GM12878 (cell line): ENCODE data around the gene VAT1. TPM values are rescaled to one million over a fixed set of nuclear protein-coding genes. Genes with fewer than 3 reads are reported as not detected.

Experiments
- ATAC-seq: fragments of 200-7000 bp; cut with Tn5 transposase; 3 replicates; pipeline ENCODE4 v1.9.1; 2020; ENCODE audit warnings: mild to moderate bottlenecking, moderate library complexity
- BruUV-seq: library from RNA; stranded (reverse); fragments of 400-500 nt; replicated peaks from 2 replicates; lab custom pipeline; 2021; lab: Mats Ljungman, UMichigan
- CTCF ChIA-PET: fragments of 300-600 bp; sonication (Branson Sonifier 250); formaldehyde crosslinking; extraction: SDS; loops from one replicate; lab custom pipeline; 2021; ENCODE audit warnings: inconsistent platforms; lab: Yijun Ruan, JAX
- POLR2A ChIA-PET: fragments of 350-600 bp; formaldehyde crosslinking; extraction: SDS; loops from one replicate; lab custom pipeline; 2021; ENCODE audit warnings: inconsistent platforms; lab: Charles Lee
- RAD21 ChIA-PET: fragments of 300-600 bp; sonication (Branson Sonifier 250); formaldehyde crosslinking; loops from one replicate; lab custom pipeline; 2023; ENCODE audit warnings: antibody characterized with exemption; ENCODE audit not compliant: unreplicated experiment; lab: Charles Lee
- SMC1A ChIA-PET: fragments of 300-600 bp; sonication (Branson Sonifier 250); formaldehyde crosslinking; loops from one replicate; lab custom pipeline; 2023; ENCODE audit not compliant: unreplicated experiment, uncharacterized antibody; lab: Charles Lee
- DNase-seq: peaks from one replicate; pipeline ENCODE4 v3.0.0-alpha.2; 2011; ENCODE audit warnings: low read depth, low spot score
- FAIRE-seq: peaks from 3 replicates; lab custom pipeline; 2011; peaks lifted over from hg19 to GRCh38; lab: Jason Lieb, UNC
- H2AFZ ChIP-seq: 2 replicates; pipeline ENCODE4 v1.6.0; 2011; ENCODE audit warnings: low read depth, low read length, control low read depth; ENCODE audit not compliant: control insufficient read depth
- H3K27ac ChIP-seq: 2 replicates; pipeline ENCODE4 v1.5.1; 2011; ENCODE audit warnings: control low read depth; ENCODE audit not compliant: control insufficient read depth, insufficient read depth
- H3K27me3 ChIP-seq, 2 experiments: replicated peaks in 1 of 2; 2 replicates each; pipeline versions ENCODE4 v1.6.0 to v1.6.1; 2011; ENCODE audit warnings: low read length in 1 of 2; ENCODE audit not compliant: control insufficient read depth in 2 of 2, insufficient read depth in 2 of 2
- H3K36me3 ChIP-seq, 2 experiments: 2 replicates each; pipeline ENCODE4 v1.5.1; 2011; ENCODE audit warnings: low read length in 1 of 2; ENCODE audit not compliant: control insufficient read depth in 2 of 2, insufficient read depth in 2 of 2
- H3K4me1 ChIP-seq: 2 replicates; pipeline ENCODE4 v1.6.1; 2011; ENCODE audit warnings: mild to moderate bottlenecking, low read length, moderate library complexity, mixed read lengths; ENCODE audit not compliant: control insufficient read depth, insufficient read depth
- H3K4me2 ChIP-seq: 2 replicates; pipeline ENCODE4 v1.6.0; 2011; ENCODE audit warnings: control low read depth; ENCODE audit not compliant: control insufficient read depth, insufficient read depth
- H3K4me3 ChIP-seq: fragments of 200-600 bp; sonication (generic); 2 replicates; pipeline ENCODE4 v1.5.1; 2016
- H3K79me2 ChIP-seq: 2 replicates; pipeline ENCODE4 v1.6.0; 2011; ENCODE audit warnings: low read length; ENCODE audit not compliant: control insufficient read depth, insufficient read depth
- H3K9ac ChIP-seq: 2 replicates; pipeline ENCODE4 v1.8.0; 2011; ENCODE audit warnings: low read length, control low read depth, mixed read lengths; ENCODE audit not compliant: control insufficient read depth, insufficient read depth
- H3K9me3 ChIP-seq: replicated peaks from 3 replicates; pipeline ENCODE4 v1.5.1; 2011; ENCODE audit warnings: mild to moderate bottlenecking, low read length; ENCODE audit not compliant: control insufficient read depth, insufficient read depth
- H4K20me1 ChIP-seq: 2 replicates; pipeline ENCODE4 v1.6.0; 2011; ENCODE audit not compliant: control insufficient read depth, insufficient read depth
- BACH1 ChIP-seq: fragments of 450-650 bp; IDR thresholded peaks from 2 replicates; pipeline ENCODE4 v1.6.1; 2017; ENCODE audit warnings: mild to moderate bottlenecking, borderline replicate concordance
- BMI1 ChIP-seq: fragments of 450-650 bp; IDR thresholded peaks from 2 replicates; pipeline ENCODE4 v1.6.1; 2016; ENCODE audit warnings: mild to moderate bottlenecking, moderate library complexity, borderline replicate concordance
- E2F4 ChIP-seq: IDR thresholded peaks from 2 replicates; pipeline ENCODE4 v1.6.1; 2012; ENCODE audit warnings: low read depth, low read length, improper control_type of control experiment
- HCFC1 ChIP-seq: fragments of 150-350 bp; IDR thresholded peaks from 2 replicates; pipeline ENCODE4 v1.6.1; 2014; ENCODE audit warnings: low read length
- HDAC6 ChIP-seq: fragments of 200-600 bp; sonication (generic); IDR thresholded peaks from one replicate; pipeline ENCODE4 v1.8.0; 2017; ENCODE audit warnings: antibody characterized with exemption; ENCODE audit not compliant: unreplicated experiment
- KAT2A ChIP-seq: conservative IDR thresholded peaks from 2 replicates; pipeline ENCODE4 v1.6.1; 2011; ENCODE audit warnings: low read depth, low read length; ENCODE audit not compliant: control insufficient read depth
- KDM1A ChIP-seq: fragments of 200-600 bp; sonication (generic); IDR thresholded peaks from 2 replicates; pipeline ENCODE4 v1.6.1; 2016; ENCODE audit warnings: borderline replicate concordance
- MTA2 ChIP-seq: fragments of 450-650 bp; IDR thresholded peaks from 2 replicates; pipeline ENCODE4 v1.6.1; 2016; ENCODE audit warnings: low read depth, mild to moderate bottlenecking, moderate library complexity
- MTA3 ChIP-seq: IDR thresholded peaks from 2 replicates; pipeline ENCODE4 v1.6.1; 2012; ENCODE audit warnings: low read length, inconsistent platforms, borderline replicate concordance
- RCOR1 ChIP-seq: conservative IDR thresholded peaks from 2 replicates; pipeline ENCODE4 v1.6.1; 2012; ENCODE audit warnings: low read depth, low read length, improper control_type of control experiment
- SPI1 ChIP-seq: IDR thresholded peaks from 2 replicates; pipeline ENCODE4 v1.6.1; 2011; ENCODE audit warnings: low read depth, mild to moderate bottlenecking, low read length, moderate library complexity, borderline replicate concordance; ENCODE audit not compliant: insufficient read depth
- SREBF2 ChIP-seq: IDR thresholded peaks from 2 replicates; pipeline ENCODE4 v1.6.1; 2012; ENCODE audit warnings: mild to moderate bottlenecking, low read length
- TARDBP ChIP-seq: IDR thresholded peaks from 2 replicates; pipeline ENCODE4 v1.6.1; 2016; ENCODE audit warnings: borderline replicate concordance
- TCF12 ChIP-seq: IDR thresholded peaks from 2 replicates; pipeline ENCODE4 v1.6.1; 2011; ENCODE audit warnings: low read depth, mild to moderate bottlenecking, low read length
- ZBTB40 ChIP-seq: fragments of 450-650 bp; IDR thresholded peaks from 2 replicates; pipeline ENCODE4 v1.6.1; 2016; ENCODE audit warnings: mild to moderate bottlenecking, moderate library complexity, borderline replicate concordance
- WGBS: methylation state at CpG from one replicate; pipeline ENCODE4 v1.1.6; 2016; ENCODE audit warnings: low lambda C conversion rate; ENCODE audit not compliant: insufficient replicate concordance, insufficient coverage; ENCODE audit errors: missing lambda C conversion rate; 5-methylcytosine and 5-hydroxymethylcytosine counted together
- in situ Hi-C: fragments of 300-500 bp; cut with MboI; formaldehyde crosslinking; loops from 9 replicates; pipeline ENCODE4 v1.14.3; 2018; ENCODE audit warnings: mixed read lengths
- intact Hi-C: fragments of 100-400 bp; cut with micrococcal nuclease; formaldehyde crosslinking; loops from one replicate; pipeline ENCODE4 v1.14.2; 2022; ENCODE audit not compliant: unreplicated experiment
- polyA plus RNA-seq, 11 experiments: library from polyadenylated mRNA; depleted of rRNA in 4 of 11; unstranded in 6 of 11; stranded (reverse) in 5 of 11; fragments of >200 nt; fragmentation: Nextera tagmentation in 4 of 11; fragmentation: Illumina TruSeq in 1 of 11; extraction: Ambion mirVana in 4 of 11; extraction: Trizol in 1 of 11; gene quantifications; 1 replicate in 1 of 11; 2 replicates in 10 of 11; pipeline versions ENCODE4 v1.2.1 to v1.2.3, GENCODE V29; 2011 to 2016; ENCODE audit warnings: inconsistent platforms in 2 of 11, missing spikeins in 2 of 11, low read depth in 1 of 11
- total RNA-seq, 4 experiments: library from RNA; depleted of rRNA in 3 of 4; stranded (reverse); fragments of >200 nt in 3 of 4; fragmentation: Illumina TruSeq in 1 of 4; extraction: Trizol in 1 of 4; gene quantifications; 2 replicates each; pipeline versions ENCODE4 v1.2.1 to v1.2.3, GENCODE V29; 2013 to 2021

VAT1 gene
- total and polyA plus RNA-seq, 10 of the 15 experiments (the other 5 are each of a cell fraction or from before 2014, with no cell fraction given): 5.0 to 19.8 (median 8.2) TPM

- TF ChIP-seq BACH1: no peak
Observed at GRCh38 chr17:43020789-43021740, 1.1 kb downstream of the VAT1 start (continued).

DNA sequence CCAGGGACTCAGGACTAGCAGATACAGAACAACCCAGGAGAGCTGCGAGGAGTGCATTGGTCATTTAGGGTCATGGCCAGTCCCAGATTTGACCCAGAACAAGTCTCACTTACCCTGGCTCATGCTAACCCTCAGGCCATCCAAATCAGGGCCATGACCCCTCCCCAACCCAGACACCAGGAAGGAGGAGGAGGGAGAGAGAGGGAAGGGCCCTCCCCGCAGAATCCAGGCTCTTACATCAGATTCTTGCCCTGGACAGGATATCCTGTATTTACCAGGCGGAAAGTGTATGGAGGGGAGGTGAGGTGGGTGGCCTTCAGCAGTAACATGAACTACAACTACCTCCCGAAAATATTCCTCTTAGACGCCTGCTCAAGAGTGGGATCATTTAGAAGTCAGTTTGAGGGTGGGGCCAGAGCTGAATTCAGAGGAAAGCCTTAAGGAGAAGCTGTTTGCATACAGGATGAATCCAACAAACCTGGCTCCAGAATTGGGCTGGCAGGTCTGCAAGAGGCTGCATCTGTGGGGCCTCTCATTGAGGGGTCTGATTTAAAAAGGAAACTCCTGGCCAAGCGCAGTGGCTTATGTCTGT, 2.1 kb downstream of the VAT1 start:
- Histone ChIP-seq H3K4me2 (no peak overlapping the region), H3K36me3 (no peaks in the 10 kb centered on the region), H3K27me3 (no peaks in the 10 kb centered on the region), H3K4me1 (peaks cover 10% of the 10 kb centered on the region; the same call in 1 of the 2 replicates), H3K27ac (no peak overlapping the region), H3K79me2 (no peaks in the 10 kb centered on the region), H3K9ac (no peak overlapping the region), H3K4me3 (no peak overlapping the region), H2AFZ (no peak overlapping the region), H4K20me1 (no peaks in the 10 kb centered on the region), H3K9me3 (no peaks in the 10 kb centered on the region)
- ChIA-PET SMC1A (interaction anchor here (1.2 kb wide), 1 partner anchor 13 kb away, joined by 3 read pairs; the partner anchor contains the start of gene IFI35), POLR2A (no interaction called here), RAD21 (no interaction called here), CTCF (no interaction called here)
- ATAC-seq (no peak), DNase-seq (no peak), FAIRE-seq (no peak)
- in situ Hi-C loops: loop anchor here (10.0 kb wide), 1 partner anchor 195 kb away; the partner anchor contains the start of gene TMEM106A
- no TSS peak for BruUV-seq
- 83% methylated on average over 6 of the region's 6 CpGs for WGBS
- intact Hi-C loops: loop anchor here (5.0 kb wide), 1 partner anchor 312 kb away; no protein-coding TSS in a partner anchor
- TF ChIP-seq KDM1A (no peak), E2F4 (no peak), BMI1 (no peak), MTA3 (no peak), TCF12 (no peak), RCOR1 (no peak), SPI1 (no peak), KAT2A (no peak), TARDBP (no peak), MTA2 (no peak), HCFC1 (no peak), HDAC6 (no peak), ZBTB40 (no peak), SREBF2 (no peak)
